Natural killer cell (primary cell): ENCODE measurements around the gene PPME1. TPM values are rescaled to one million over a fixed set of nuclear protein-coding genes. Genes with fewer than 3 reads are reported as not detected.

ENCODE experiments used
- ATAC-seq, 3 donors: fragments of 150-1000 bp in 2 of 3; fragments of 200-7000 bp in 1 of 3; cut with Tn5 transposase; 1 replicate in 1 of 3; 2 replicates in 2 of 3; pipeline ENCODE4 v1.10.0; 2021; ENCODE audit warnings: mild to moderate bottlenecking in 2 of 3, moderate library complexity in 2 of 3
- DNase-seq, 2 donors: peaks; one replicate each; pipeline versions ENCODE4 v3.0.0 to v3.0.0-alpha.2; 2013 to 2021; ENCODE audit warnings: mixed read lengths in 1 of 2
- H3K27ac ChIP-seq: one replicate; pipeline ENCODE4 v1.5.1; 2013; ENCODE audit warnings: mild to moderate bottlenecking, low read length
- H3K27me3 ChIP-seq: one replicate; pipeline ENCODE4 v1.6.1; 2013; ENCODE audit warnings: low read length; ENCODE audit not compliant: control insufficient read depth, insufficient read depth
- H3K36me3 ChIP-seq: one replicate; pipeline ENCODE4 v1.6.1; 2013; ENCODE audit warnings: low read length; ENCODE audit not compliant: control insufficient read depth, insufficient read depth
- H3K4me1 ChIP-seq: one replicate; pipeline ENCODE4 v1.6.1; 2013; ENCODE audit warnings: low read length; ENCODE audit not compliant: control insufficient read depth, insufficient read depth
- H3K4me3 ChIP-seq: one replicate; pipeline ENCODE4 v1.5.1; 2013; ENCODE audit warnings: low read length
- H3K9me3 ChIP-seq: one replicate; pipeline ENCODE4 v1.6.1; 2013; ENCODE audit warnings: low read length; ENCODE audit not compliant: control insufficient read depth, insufficient read depth
- H3K27ac Mint-ChIP-seq, 2 donors: one replicate each; pipeline ENCODE4 v1.8.0; 2022; ENCODE audit warnings: mild to moderate bottlenecking in 2 of 2, mixed read lengths in 2 of 2, moderate library complexity in 1 of 2
- H3K27me3 Mint-ChIP-seq, 2 donors: one replicate each; pipeline ENCODE4 v1.8.0; 2022; ENCODE audit warnings: low read depth in 2 of 2, mixed read lengths in 2 of 2
- H3K36me3 Mint-ChIP-seq: one replicate; pipeline ENCODE4 v1.8.0; 2022; ENCODE audit warnings: mixed read lengths
- H3K4me1 Mint-ChIP-seq, 2 donors: one replicate each; pipeline ENCODE4 v1.8.0; 2022; ENCODE audit warnings: mixed read lengths in 2 of 2
- H3K4me3 Mint-ChIP-seq: one replicate; pipeline ENCODE4 v1.8.0; 2022; ENCODE audit warnings: mild to moderate bottlenecking, moderate library complexity, mixed read lengths
- H3K9me3 Mint-ChIP-seq, 2 donors: one replicate each; pipeline ENCODE4 v1.8.0; 2022; ENCODE audit warnings: mixed read lengths in 2 of 2
- WGBS: methylation state at CpG from one replicate; pipeline ENCODE4 v1.1.7; 2013; ENCODE audit warnings: missing lambda C conversion rate; ENCODE audit not compliant: insufficient coverage; 5-methylcytosine and 5-hydroxymethylcytosine counted together
- intact Hi-C: fragments of 100-400 bp; cut with micrococcal nuclease; formaldehyde crosslinking; loops from one replicate; pipeline ENCODE4 v1.14.2; 2022
- total RNA-seq, 4 donors: library from RNA; stranded (reverse); fragments of 120-200 nt in 1 of 4; gene quantifications; one replicate each; pipeline versions ENCODE4 v1.2.3 to v1.2.4, GENCODE V29; 2013 to 2022
- TF ChIP-seq, protein P1 (sequence below): fragments of 200-600 bp; IDR thresholded peaks from one replicate; pipeline ENCODE4 v1.8.0; 2022; ENCODE audit warnings: antibody characterized with exemption

Gene PPME1
- total RNA-seq, 3 donors from 2014 or later (not counting 1 experiment from before 2014, with no cell fraction given): 15.6 to 18.5 (median 16.9) TPM

DNA sequence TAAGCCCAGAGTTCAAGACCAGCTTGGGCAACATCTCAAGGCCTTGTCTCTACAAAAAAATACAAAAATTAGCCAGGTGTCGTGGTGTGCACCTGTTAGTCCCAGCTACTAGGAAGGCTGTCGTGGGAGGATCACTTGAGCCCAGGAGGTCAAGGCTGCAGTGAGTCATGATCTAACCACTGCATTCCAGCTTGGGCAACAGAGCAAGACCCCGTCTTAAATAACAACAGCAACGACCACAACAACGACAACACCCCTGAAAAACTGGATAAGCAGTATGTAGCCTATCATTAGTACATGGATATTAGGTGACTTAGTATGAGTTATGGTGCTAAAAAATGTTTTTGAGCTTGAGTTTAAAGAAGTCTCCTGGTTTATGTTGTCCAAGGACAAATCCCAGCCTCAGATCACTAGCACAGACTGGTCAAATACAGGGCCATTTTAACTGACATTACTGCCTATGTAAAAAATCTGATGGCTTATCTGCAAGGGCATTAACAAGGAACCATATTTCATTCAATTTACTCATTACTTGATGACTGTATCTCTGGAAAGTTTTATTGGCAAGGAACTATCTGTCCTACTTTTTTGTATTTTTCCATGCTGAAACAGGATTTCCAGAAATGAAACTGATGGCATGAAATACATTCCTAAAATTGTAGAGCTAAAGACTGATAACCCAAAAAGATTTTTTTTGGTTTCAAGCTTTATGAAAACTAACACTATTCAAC is 23.7 kb upstream of the PPME1 start:
- intact Hi-C loops: no loop called here
- DNase-seq: no peak
- Histone ChIP-seq H3K4me3 (no peak overlapping the region), H3K9me3 (no peaks in the 10 kb centered on the region), H3K36me3 (no peaks in the 10 kb centered on the region), H3K27ac (no peak overlapping the region), H3K4me1 (no peaks in the 10 kb centered on the region), H3K27me3 (no peaks in the 10 kb centered on the region)
- Mint-ChIP-seq H3K9me3 (no peaks in the 10 kb centered on the region), H3K4me3 (no peak overlapping the region), H3K36me3 (no peaks in the 10 kb centered on the region), H3K27me3 (no peaks in the 10 kb centered on the region), H3K27ac (no peak overlapping the region), H3K4me1 (peaks cover 8 to 9% of the 10 kb centered on the region in 2 donors)
- no peak for ATAC-seq
- TF ChIP-seq, protein P1, sequence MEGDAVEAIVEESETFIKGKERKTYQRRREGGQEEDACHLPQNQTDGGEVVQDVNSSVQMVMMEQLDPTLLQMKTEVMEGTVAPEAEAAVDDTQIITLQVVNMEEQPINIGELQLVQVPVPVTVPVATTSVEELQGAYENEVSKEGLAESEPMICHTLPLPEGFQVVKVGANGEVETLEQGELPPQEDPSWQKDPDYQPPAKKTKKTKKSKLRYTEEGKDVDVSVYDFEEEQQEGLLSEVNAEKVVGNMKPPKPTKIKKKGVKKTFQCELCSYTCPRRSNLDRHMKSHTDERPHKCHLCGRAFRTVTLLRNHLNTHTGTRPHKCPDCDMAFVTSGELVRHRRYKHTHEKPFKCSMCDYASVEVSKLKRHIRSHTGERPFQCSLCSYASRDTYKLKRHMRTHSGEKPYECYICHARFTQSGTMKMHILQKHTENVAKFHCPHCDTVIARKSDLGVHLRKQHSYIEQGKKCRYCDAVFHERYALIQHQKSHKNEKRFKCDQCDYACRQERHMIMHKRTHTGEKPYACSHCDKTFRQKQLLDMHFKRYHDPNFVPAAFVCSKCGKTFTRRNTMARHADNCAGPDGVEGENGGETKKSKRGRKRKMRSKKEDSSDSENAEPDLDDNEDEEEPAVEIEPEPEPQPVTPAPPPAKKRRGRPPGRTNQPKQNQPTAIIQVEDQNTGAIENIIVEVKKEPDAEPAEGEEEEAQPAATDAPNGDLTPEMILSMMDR: no peak
- 96% methylated on average over 5 of the region's 5 CpGs for WGBS

DNA sequence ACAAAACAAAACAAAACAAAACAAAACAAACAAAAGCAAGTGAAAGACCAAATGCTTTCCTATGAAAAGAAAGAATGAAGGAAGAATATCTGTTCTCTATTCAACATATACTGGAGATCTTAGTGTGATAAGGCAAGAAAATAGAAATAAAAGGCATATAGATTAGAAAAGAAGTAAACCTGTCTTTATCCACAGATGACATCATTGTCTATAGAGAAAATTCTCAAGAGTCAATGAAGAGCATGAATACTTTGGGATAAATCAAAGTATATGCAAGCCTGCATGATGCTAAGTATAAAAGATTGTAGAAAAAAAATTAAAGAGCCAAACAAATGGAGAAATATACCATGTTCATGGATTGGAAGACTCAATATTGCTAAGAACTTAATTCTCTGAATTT is 17.9 kb upstream of the PPME1 start:
- Mint-ChIP-seq H3K4me3 (no peak overlapping the region), H3K27me3 (no peaks in the 10 kb centered on the region), H3K4me1 (peaks cover 5 to 29% of the 10 kb centered on the region in 2 donors), H3K36me3 (peaks cover 6% of the 10 kb centered on the region), H3K9me3 (no peaks in the 10 kb centered on the region), H3K27ac (no peak overlapping the region)
- no peak for ATAC-seq
- no peaks in the 10 kb centered on the region for H3K9me3 ChIP-seq
- no peak overlapping the region for H3K27ac ChIP-seq
- DNase-seq: no peak
- intact Hi-C loops: no loop called here
- H3K27me3 ChIP-seq: no peaks in the 10 kb centered on the region
- TF ChIP-seq, protein P1: no peak
- no peaks in the 10 kb centered on the region for H3K36me3 ChIP-seq
- H3K4me3 ChIP-seq: no peak overlapping the region
- no peaks in the 10 kb centered on the region for H3K4me1 ChIP-seq

DNA sequence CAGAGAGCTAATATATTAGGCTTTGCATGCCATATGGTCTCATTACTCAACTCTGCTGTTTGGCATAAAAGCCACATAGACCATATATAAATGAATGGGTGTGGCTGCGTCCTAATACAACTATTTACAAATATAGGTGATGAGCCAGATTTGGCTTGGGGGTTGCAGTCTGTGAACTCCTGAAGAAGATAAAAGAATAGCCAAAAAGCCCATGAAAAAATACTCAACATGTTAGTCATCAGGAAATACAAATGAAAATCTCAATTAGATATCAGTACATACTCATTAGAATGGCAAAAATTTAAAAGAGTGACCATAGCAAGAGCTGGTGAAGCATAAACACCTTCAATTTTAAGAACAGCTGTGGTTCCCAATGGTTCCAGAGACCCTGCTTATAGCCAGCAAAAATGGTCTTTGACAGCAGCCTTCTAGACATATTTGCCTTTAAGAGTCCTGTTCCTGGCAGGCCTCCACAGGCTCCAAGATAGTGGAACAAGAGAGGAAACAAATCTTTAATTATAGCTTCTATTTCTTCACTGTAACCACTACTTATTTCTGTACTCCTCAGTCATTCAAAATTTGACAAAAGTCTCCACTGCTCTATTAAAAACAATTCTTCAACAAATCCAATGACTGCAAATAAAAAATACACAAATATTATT is 16.3 kb upstream of the PPME1 start:
- DNase-seq (no peak), ATAC-seq (no peak)
- Mint-ChIP-seq H3K27me3 (no peaks in the 10 kb centered on the region), H3K9me3 (no peaks in the 10 kb centered on the region), H3K4me1 (peaks cover 5 to 29% of the 10 kb centered on the region in 2 donors), H3K4me3 (no peak overlapping the region), H3K27ac (no peak overlapping the region), H3K36me3 (peaks cover 6% of the 10 kb centered on the region)
- TF ChIP-seq, protein P1: no peak
- WGBS: no CpG with 5 or more reads among the region's 1 CpG
- Histone ChIP-seq H3K9me3 (no peaks in the 10 kb centered on the region), H3K36me3 (no peaks in the 10 kb centered on the region), H3K27ac (no peak overlapping the region), H3K4me1 (no peaks in the 10 kb centered on the region), H3K4me3 (no peak overlapping the region), H3K27me3 (no peaks in the 10 kb centered on the region)
- intact Hi-C loops: no loop called here
